ENCODE measurements around the gene SRP9. TPM values are rescaled to one million over a fixed set of nuclear protein-coding genes. Genes with fewer than 3 reads are reported as not detected.

SRP9 gene
- total RNA-seq, 1 donor from 2014 or later, result 49.4 TPM

DNA sequence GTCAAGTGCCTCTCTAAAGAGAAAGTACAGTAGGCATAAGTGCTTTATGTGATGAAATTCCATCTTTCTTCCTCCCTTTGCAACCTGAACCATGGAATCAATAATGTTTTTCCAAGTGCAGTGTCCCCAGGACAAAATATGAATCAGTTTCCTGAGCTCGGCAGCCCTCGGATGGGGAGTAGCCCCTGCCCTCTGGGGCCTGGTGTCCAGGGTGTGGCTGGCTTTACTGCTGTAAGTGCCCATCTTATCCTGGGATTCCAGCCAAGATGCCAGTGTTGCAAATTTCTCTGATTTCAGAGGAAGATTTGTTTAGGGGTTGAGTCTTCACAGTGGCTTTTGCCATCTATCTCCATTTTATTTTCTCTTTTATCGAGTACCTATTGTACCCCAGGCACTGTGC, 40.5 kb upstream of the SRP9 start:
- Histone ChIP-seq H3K4me3 (no peak overlapping the region), H3K9me3 (no peaks in the 10 kb centered on the region), H3K4me1 (peaks cover 0 to 21% of the 10 kb centered on the region in 2 donors), H3K27ac (peak overlapping the region; percentile 69 to 89), H3K27me3 (no peaks in the 10 kb centered on the region), H3K36me3 (no peaks in the 10 kb centered on the region)
- TF ChIP-seq CTCF (IDR thresholded peaks at IDR 0.05), result no peak
- no peak for DNase-seq (ENCODE audit: low spot score in 2 of 2)
- intact Hi-C loops (cut with DNase I), result loop anchor here (2.0 kb wide), 1 partner anchor 26 kb away; no protein-coding TSS in a partner anchor

GRCh38 chr1:225737866-225738265, 39.8 kb upstream of the SRP9 start:
- intact Hi-C loops (cut with DNase I), result loop anchor here (2.0 kb wide), 1 partner anchor 25 kb away; no protein-coding TSS in a partner anchor

GRCh38 chr1:225738763-225739162, 38.9 kb upstream of the SRP9 start:
- intact Hi-C loops (cut with DNase I), result no loop called here
- Histone ChIP-seq H3K4me1 (peaks cover 0 to 21% of the 10 kb centered on the region in 2 donors), H3K36me3 (no peaks in the 10 kb centered on the region), H3K4me3 (no peak overlapping the region), H3K27me3 (no peaks in the 10 kb centered on the region), H3K9me3 (no peaks in the 10 kb centered on the region), H3K27ac (no peak overlapping the region)
- DNase-seq (ENCODE audit: low spot score in 2 of 2), result no peak
- no peak for TF ChIP-seq CTCF (IDR thresholded peaks at IDR 0.05)

More at GRCh38 chr1:225737866-225738265, 39.8 kb upstream of the SRP9 start:
- Histone ChIP-seq H3K4me1 (peaks cover 0 to 21% of the 10 kb centered on the region in 2 donors), H3K9me3 (no peaks in the 10 kb centered on the region), H3K27ac (no peak overlapping the region), H3K4me3 (no peak overlapping the region), H3K27me3 (no peaks in the 10 kb centered on the region), H3K36me3 (no peaks in the 10 kb centered on the region)
- no peak for TF ChIP-seq CTCF (IDR thresholded peaks at IDR 0.05)
- no peak for DNase-seq (ENCODE audit: low spot score in 2 of 2)

DNA sequence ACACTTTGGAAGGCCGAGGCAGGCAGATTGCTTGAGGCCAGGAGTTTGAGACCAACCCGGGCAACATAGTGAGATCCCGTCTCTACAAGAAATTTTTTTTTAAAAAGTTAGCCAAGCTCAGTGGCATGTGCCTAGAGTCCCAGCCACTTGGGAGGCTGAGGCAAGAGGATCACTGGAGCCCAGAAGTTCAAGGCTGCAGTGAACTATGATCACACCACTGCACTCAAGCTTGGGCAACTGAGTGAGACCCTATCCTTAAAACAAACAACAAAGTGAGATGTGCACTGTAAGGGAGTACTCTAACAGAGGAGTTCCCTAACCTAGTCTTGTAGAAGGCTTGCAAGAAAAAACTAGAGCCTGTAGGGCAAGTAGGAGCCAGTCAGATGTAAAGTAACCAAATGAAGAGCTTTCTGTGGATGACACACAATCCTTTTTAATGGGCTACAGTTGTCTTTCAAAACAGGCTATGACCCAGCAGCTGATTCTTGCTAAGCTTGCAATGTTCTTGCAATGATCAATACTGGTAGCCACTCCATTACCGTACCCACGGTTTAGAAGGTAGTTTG, 38.0 kb upstream of the SRP9 start:
- DNase-seq (ENCODE audit: low spot score in 2 of 2), result no peak
- Histone ChIP-seq H3K4me3 (no peak overlapping the region), H3K36me3 (no peaks in the 10 kb centered on the region), H3K9me3 (no peaks in the 10 kb centered on the region), H3K27ac (no peak overlapping the region), H3K4me1 (peaks cover 0 to 21% of the 10 kb centered on the region in 2 donors), H3K27me3 (no peaks in the 10 kb centered on the region)
- TF ChIP-seq CTCF (IDR thresholded peaks at IDR 0.05), result no peak
- intact Hi-C loops (cut with DNase I), result no loop called here

DNA sequence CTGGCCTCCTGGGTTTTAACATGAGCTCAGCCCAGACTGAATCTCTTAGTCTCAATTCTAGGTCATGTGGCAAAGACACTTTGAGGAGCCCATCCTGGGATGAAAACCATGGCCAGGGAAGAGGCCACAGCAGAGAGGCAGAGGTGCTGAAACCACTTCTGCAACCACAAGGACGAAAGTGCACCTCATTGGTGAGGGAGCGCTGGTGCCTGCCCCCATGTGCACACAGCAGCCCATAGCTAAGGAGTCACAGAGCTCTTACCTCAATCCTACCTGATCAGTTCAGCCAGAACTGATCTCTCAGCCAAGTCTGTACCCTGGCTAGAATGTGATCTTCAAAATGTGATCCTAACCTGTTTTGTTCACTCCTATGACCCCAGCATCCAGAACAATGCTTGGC, 32.9 kb upstream of the SRP9 start:
- H3K36me3 ChIP-seq, result no peaks in the 10 kb centered on the region
- no peaks in the 10 kb centered on the region for H3K27me3 ChIP-seq
- peaks cover 5 to 16% of the 10 kb centered on the region in 2 donors for H3K4me1 ChIP-seq
- H3K9me3 ChIP-seq, result no peaks in the 10 kb centered on the region
- intact Hi-C loops (cut with DNase I), result no loop called here
- TF ChIP-seq CTCF (IDR thresholded peaks at IDR 0.05), result no peak
- DNase-seq (ENCODE audit: low spot score in 2 of 2), result no peak
- no peak overlapping the region for H3K4me3 ChIP-seq
- peak overlapping the region; percentile 91 to 95 for H3K27ac ChIP-seq
